Measurements from ENCODE around the gene NDFIP2. TPM values are rescaled to one million over a fixed set of nuclear protein-coding genes. Genes with fewer than 3 reads are reported as not detected.

The NDFIP2 gene
- total and polyA plus RNA-seq, 10 of the 15 experiments (the other 5 are each of a cell fraction or from before 2014, with no cell fraction given), result 17.9 to 57.2 (median 30.6) TPM

GRCh38 chr13:79440958-79441528 is 39.9 kb upstream of the NDFIP2 start:
- ChIA-PET SMC1A (ENCODE audit: uncharacterized antibody, unreplicated experiment) (interaction anchor here (1.2 to 1.9 kb wide), 2 partner anchors 13 to 103 kb away, joined by 3 to 4 read pairs; no protein-coding TSS in a partner anchor), RAD21 (ENCODE audit: unreplicated experiment) (interaction anchor here (2.1 kb wide), 1 partner anchor 17 kb away, joined by 6 read pairs; no protein-coding TSS in a partner anchor), POLR2A (interaction anchor here (0.5 kb wide), 1 partner anchor 93 kb away, joined by 3 read pairs; no protein-coding TSS in a partner anchor), CTCF (interaction anchor here (0.6 to 4.0 kb wide), 3 partner anchors 17 to 101 kb away, joined by 3 to 22 read pairs (median 3); no protein-coding TSS in a partner anchor)
- Histone ChIP-seq H3K27me3 (replicated peaks in 1 of 2; ENCODE audit: control insufficient read depth in 2 of 2, insufficient read depth in 2 of 2, low read length in 1 of 2) (no peaks in the 10 kb centered on the region; a peak in 1 of 4 replicates), H3K9ac (ENCODE audit: control insufficient read depth, insufficient read depth, low read length) (no peak overlapping the region), H3K27ac (ENCODE audit: control insufficient read depth, insufficient read depth) (no peak overlapping the region), H2AFZ (ENCODE audit: control insufficient read depth, low read depth, low read length) (no peak overlapping the region), H3K79me2 (ENCODE audit: control insufficient read depth, insufficient read depth, low read length) (no peaks in the 10 kb centered on the region), H4K20me1 (ENCODE audit: control insufficient read depth, insufficient read depth) (no peaks in the 10 kb centered on the region), H3K9me3 (replicated peaks; ENCODE audit: control insufficient read depth, insufficient read depth, low read length) (no peaks in the 10 kb centered on the region), H3K4me3 (no peak overlapping the region), H3K4me1 (ENCODE audit: control insufficient read depth, insufficient read depth, low read length) (no peaks in the 10 kb centered on the region), H3K36me3 (ENCODE audit: control insufficient read depth in 2 of 2, insufficient read depth in 2 of 2, low read length in 1 of 2) (no peaks in the 10 kb centered on the region), H3K4me2 (ENCODE audit: control insufficient read depth, insufficient read depth) (no peak overlapping the region)
- no TSS peak for BruUV-seq (replicated peaks)
- ATAC-seq (no peak), FAIRE-seq (no peak), DNase-seq (ENCODE audit: low read depth, low spot score) (no peak)
- TF ChIP-seq TARDBP (IDR thresholded peaks at IDR 0.05; ENCODE audit: borderline replicate concordance) (no peak), KAT2A (conservative IDR thresholded peaks at IDR 0.05; ENCODE audit: control insufficient read depth, low read depth, low read length) (no peak), ZBTB33 (IDR thresholded peaks at IDR 0.05) (no peak), CBX3 (IDR thresholded peaks at IDR 0.05; ENCODE audit: borderline replicate concordance, low read depth) (no peak), IRF4 (IDR thresholded peaks at IDR 0.05; ENCODE audit: low read depth, low read length) (no peak), TBL1XR1 (IDR thresholded peaks at IDR 0.05; ENCODE audit: low read depth, low read length) (no peak), SREBF1 (IDR thresholded peaks at IDR 0.05; ENCODE audit: low read length) (no peak), RB1 (IDR thresholded peaks at IDR 0.05; ENCODE audit: borderline replicate concordance) (no peak), BACH1 (IDR thresholded peaks at IDR 0.05; ENCODE audit: borderline replicate concordance) (no peak), ZNF592 (IDR thresholded peaks at IDR 0.05) (no peak), RAD21 (IDR thresholded peaks at IDR 0.05; ENCODE audit: insufficient read depth, low read depth, low read length) (no peak), ATF2 (IDR thresholded peaks at IDR 0.05; ENCODE audit: low read length) (no peak)
- 68% methylated on average over 5 of the region's 5 CpGs for WGBS (ENCODE audit: insufficient coverage, insufficient replicate concordance, low lambda C conversion rate, missing lambda C conversion rate)
- intact Hi-C loops (cut with micrococcal nuclease; ENCODE audit: unreplicated experiment) (no loop called here), in situ Hi-C loops (cut with MboI) (no loop called here)
